GM12878 (cell line): ENCODE measurements around the gene PRKN. TPM values are rescaled to one million over a fixed set of nuclear protein-coding genes. Genes with fewer than 3 reads are reported as not detected.

Source experiments
- ATAC-seq: fragments of 200-7000 bp; cut with Tn5 transposase; 3 replicates; pipeline ENCODE4 v1.9.1; 2020; ENCODE audit warnings: mild to moderate bottlenecking, moderate library complexity
- BruUV-seq: library from RNA; stranded (reverse); fragments of 400-500 nt; replicated peaks from 2 replicates; lab custom pipeline; 2021; lab: Mats Ljungman, UMichigan
- CTCF ChIA-PET: fragments of 300-600 bp; sonication (Branson Sonifier 250); formaldehyde crosslinking; extraction: SDS; loops from one replicate; lab custom pipeline; 2021; ENCODE audit warnings: inconsistent platforms; lab: Yijun Ruan, JAX
- POLR2A ChIA-PET: fragments of 350-600 bp; formaldehyde crosslinking; extraction: SDS; loops from one replicate; lab custom pipeline; 2021; ENCODE audit warnings: inconsistent platforms; lab: Charles Lee
- RAD21 ChIA-PET: fragments of 300-600 bp; sonication (Branson Sonifier 250); formaldehyde crosslinking; loops from one replicate; lab custom pipeline; 2023; ENCODE audit warnings: antibody characterized with exemption; ENCODE audit not compliant: unreplicated experiment; lab: Charles Lee
- SMC1A ChIA-PET: fragments of 300-600 bp; sonication (Branson Sonifier 250); formaldehyde crosslinking; loops from one replicate; lab custom pipeline; 2023; ENCODE audit not compliant: unreplicated experiment, uncharacterized antibody; lab: Charles Lee
- DNase-seq: peaks from one replicate; pipeline ENCODE4 v3.0.0-alpha.2; 2011; ENCODE audit warnings: low read depth, low spot score
- FAIRE-seq: peaks from 3 replicates; lab custom pipeline; 2011; peaks lifted over from hg19 to GRCh38; lab: Jason Lieb, UNC
- H2AFZ ChIP-seq: 2 replicates; pipeline ENCODE4 v1.6.0; 2011; ENCODE audit warnings: low read depth, low read length, control low read depth; ENCODE audit not compliant: control insufficient read depth
- H3K27ac ChIP-seq: 2 replicates; pipeline ENCODE4 v1.5.1; 2011; ENCODE audit warnings: control low read depth; ENCODE audit not compliant: control insufficient read depth, insufficient read depth
- H3K27me3 ChIP-seq, 2 experiments: replicated peaks in 1 of 2; 2 replicates each; pipeline versions ENCODE4 v1.6.0 to v1.6.1; 2011; ENCODE audit warnings: low read length in 1 of 2; ENCODE audit not compliant: control insufficient read depth in 2 of 2, insufficient read depth in 2 of 2
- H3K36me3 ChIP-seq, 2 experiments: 2 replicates each; pipeline ENCODE4 v1.5.1; 2011; ENCODE audit warnings: low read length in 1 of 2; ENCODE audit not compliant: control insufficient read depth in 2 of 2, insufficient read depth in 2 of 2
- H3K4me1 ChIP-seq: 2 replicates; pipeline ENCODE4 v1.6.1; 2011; ENCODE audit warnings: mild to moderate bottlenecking, low read length, moderate library complexity, mixed read lengths; ENCODE audit not compliant: control insufficient read depth, insufficient read depth
- H3K4me2 ChIP-seq: 2 replicates; pipeline ENCODE4 v1.6.0; 2011; ENCODE audit warnings: control low read depth; ENCODE audit not compliant: control insufficient read depth, insufficient read depth
- H3K4me3 ChIP-seq: fragments of 200-600 bp; sonication (generic); 2 replicates; pipeline ENCODE4 v1.5.1; 2016
- H3K79me2 ChIP-seq: 2 replicates; pipeline ENCODE4 v1.6.0; 2011; ENCODE audit warnings: low read length; ENCODE audit not compliant: control insufficient read depth, insufficient read depth
- H3K9ac ChIP-seq: 2 replicates; pipeline ENCODE4 v1.8.0; 2011; ENCODE audit warnings: low read length, control low read depth, mixed read lengths; ENCODE audit not compliant: control insufficient read depth, insufficient read depth
- H3K9me3 ChIP-seq: replicated peaks from 3 replicates; pipeline ENCODE4 v1.5.1; 2011; ENCODE audit warnings: mild to moderate bottlenecking, low read length; ENCODE audit not compliant: control insufficient read depth, insufficient read depth
- H4K20me1 ChIP-seq: 2 replicates; pipeline ENCODE4 v1.6.0; 2011; ENCODE audit not compliant: control insufficient read depth, insufficient read depth
- ASH2L ChIP-seq: fragments of 300-600, 200-600 bp; sonication (generic); IDR thresholded peaks from 2 replicates; pipeline ENCODE4 v1.6.1; 2017; ENCODE audit warnings: low read depth, mild to moderate bottlenecking, borderline replicate concordance
- BMI1 ChIP-seq: fragments of 450-650 bp; IDR thresholded peaks from 2 replicates; pipeline ENCODE4 v1.6.1; 2016; ENCODE audit warnings: mild to moderate bottlenecking, moderate library complexity, borderline replicate concordance
- CHD2 ChIP-seq: IDR thresholded peaks from 2 replicates; pipeline ENCODE4 v1.6.1; 2011; ENCODE audit warnings: low read depth, low read length, improper control_type of control experiment, borderline replicate concordance
- GABPA ChIP-seq: IDR thresholded peaks from 2 replicates; pipeline ENCODE4 v1.6.1; 2014; ENCODE audit warnings: antibody characterized with exemption, low read depth, mild to moderate bottlenecking, inconsistent platforms
- KDM1A ChIP-seq: fragments of 200-600 bp; sonication (generic); IDR thresholded peaks from 2 replicates; pipeline ENCODE4 v1.6.1; 2016; ENCODE audit warnings: borderline replicate concordance
- MEF2A ChIP-seq: IDR thresholded peaks from 2 replicates; pipeline ENCODE4 v1.6.1; 2011; ENCODE audit warnings: low read depth, mild to moderate bottlenecking, low read length, moderate library complexity; ENCODE audit not compliant: insufficient read depth
- NFXL1 ChIP-seq: fragments of 450-650 bp; IDR thresholded peaks from 2 replicates; pipeline ENCODE4 v1.6.1; 2017; ENCODE audit warnings: antibody characterized with exemption, mild to moderate bottlenecking, borderline replicate concordance
- PAX8 ChIP-seq: fragments of 450-650 bp; IDR thresholded peaks from 2 replicates; pipeline ENCODE4 v1.6.1; 2017; ENCODE audit warnings: mild to moderate bottlenecking, moderate library complexity
- PKNOX1 ChIP-seq: fragments of 450-650 bp; IDR thresholded peaks from 2 replicates; pipeline ENCODE4 v1.6.1; 2016; ENCODE audit warnings: mild to moderate bottlenecking
- RFX5 ChIP-seq: IDR thresholded peaks from 2 replicates; pipeline ENCODE4 v1.6.1; 2011; ENCODE audit warnings: low read depth, low read length, improper control_type of control experiment
- SPI1 ChIP-seq: IDR thresholded peaks from 2 replicates; pipeline ENCODE4 v1.6.1; 2011; ENCODE audit warnings: low read depth, mild to moderate bottlenecking, low read length, moderate library complexity, borderline replicate concordance; ENCODE audit not compliant: insufficient read depth
- STAT1 ChIP-seq: fragments of 450-650 bp; conservative IDR thresholded peaks from 2 replicates; pipeline ENCODE4 v1.6.1; 2014; ENCODE audit warnings: antibody characterized with exemption, mild to moderate bottlenecking
- TBL1XR1 ChIP-seq: IDR thresholded peaks from 2 replicates; pipeline ENCODE4 v1.6.1; 2012; ENCODE audit warnings: low read depth, low read length, improper control_type of control experiment
- TCF7 ChIP-seq: IDR thresholded peaks from 2 replicates; pipeline ENCODE4 v1.6.1; 2014; ENCODE audit warnings: antibody characterized with exemption, borderline replicate concordance
- USF1 ChIP-seq: IDR thresholded peaks from 2 replicates; pipeline ENCODE4 v1.6.1; 2011; ENCODE audit warnings: borderline replicate concordance, low read depth, mild to moderate bottlenecking, moderate library complexity, mixed read lengths, low read length; ENCODE audit not compliant: insufficient read depth; ENCODE audit errors: extremely low read length
- ZBTB11 ChIP-seq: fragments of 450-650 bp; formaldehyde crosslinking; IDR thresholded peaks from 2 replicates; pipeline ENCODE4 v1.5.0; 2022; ENCODE audit warnings: mild to moderate bottlenecking, missing genetic modification characterization
- ZNF274 ChIP-seq: IDR thresholded peaks from one replicate; pipeline ENCODE4 v1.8.0; 2011; ENCODE audit not compliant: insufficient read length, insufficient read depth
- ZZZ3 ChIP-seq: IDR thresholded peaks from 2 replicates; pipeline ENCODE4 v1.6.1; 2011; ENCODE audit warnings: low read depth; ENCODE audit not compliant: control insufficient read depth, insufficient read length
- WGBS: methylation state at CpG from one replicate; pipeline ENCODE4 v1.1.6; 2016; ENCODE audit warnings: low lambda C conversion rate; ENCODE audit not compliant: insufficient replicate concordance, insufficient coverage; ENCODE audit errors: missing lambda C conversion rate; 5-methylcytosine and 5-hydroxymethylcytosine counted together
- in situ Hi-C: fragments of 300-500 bp; cut with MboI; formaldehyde crosslinking; loops from 9 replicates; pipeline ENCODE4 v1.14.3; 2018; ENCODE audit warnings: mixed read lengths
- intact Hi-C: fragments of 100-400 bp; cut with micrococcal nuclease; formaldehyde crosslinking; loops from one replicate; pipeline ENCODE4 v1.14.2; 2022; ENCODE audit not compliant: unreplicated experiment
- polyA plus RNA-seq, 11 experiments: library from polyadenylated mRNA; depleted of rRNA in 4 of 11; unstranded in 6 of 11; stranded (reverse) in 5 of 11; fragments of >200 nt; fragmentation: Nextera tagmentation in 4 of 11; fragmentation: Illumina TruSeq in 1 of 11; extraction: Ambion mirVana in 4 of 11; extraction: Trizol in 1 of 11; gene quantifications; 1 replicate in 1 of 11; 2 replicates in 10 of 11; pipeline versions ENCODE4 v1.2.1 to v1.2.3, GENCODE V29; 2011 to 2016; ENCODE audit warnings: inconsistent platforms in 2 of 11, missing spikeins in 2 of 11, low read depth in 1 of 11
- total RNA-seq, 4 experiments: library from RNA; depleted of rRNA in 3 of 4; stranded (reverse); fragments of >200 nt in 3 of 4; fragmentation: Illumina TruSeq in 1 of 4; extraction: Trizol in 1 of 4; gene quantifications; 2 replicates each; pipeline versions ENCODE4 v1.2.1 to v1.2.3, GENCODE V29; 2013 to 2021

Gene PRKN
- total and polyA plus RNA-seq, 10 of the 15 experiments (the other 5 are each of a cell fraction or from before 2014, with no cell fraction given), result 0.06 to 0.09 TPM; not detected in 8

- Histone ChIP-seq H4K20me1 (no peaks in the 10 kb centered on the region), H3K4me3 (no peak overlapping the region), H3K27ac (no peak overlapping the region), H3K9ac (no peak overlapping the region), H3K9me3 (no peaks in the 10 kb centered on the region), H3K4me1 (no peaks in the 10 kb centered on the region), H2AFZ (no peak overlapping the region), H3K27me3 (no peaks in the 10 kb centered on the region), H3K36me3 (no peaks in the 10 kb centered on the region), H3K4me2 (no peak overlapping the region), H3K79me2 (no peaks in the 10 kb centered on the region)
- TF ChIP-seq STAT1 (no peak), USF1 (no peak), NFXL1 (no peak), GABPA (no peak), BMI1 (no peak), PKNOX1 (no peak), TCF7 (no peak), RFX5 (no peak), KDM1A (no peak), CHD2 (no peak), TBL1XR1 (no peak), ZBTB11 (no peak), ASH2L (no peak), MEF2A (no peak), ZNF274 (no peak), SPI1 (no peak), ZZZ3 (no peak), PAX8 (no peak)
- no peak for ATAC-seq
- RAD21 ChIA-PET, result no interaction called here
- no peak for FAIRE-seq
- SMC1A ChIA-PET, result no interaction called here
- 0% methylated on average over 2 of the region's 2 CpGs for WGBS
- in situ Hi-C loops, result no loop called here
- CTCF ChIA-PET, result no interaction called here
- no TSS peak for BruUV-seq
- POLR2A ChIA-PET, result interaction anchor here (0.5 kb wide), 1 partner anchor 937 kb away, joined by 4 read pairs; no protein-coding TSS in a partner anchor
- intact Hi-C loops, result no loop called here
- no peak for DNase-seq
Observed at GRCh38 chr6:161463071-161463470, 1264.5 kb downstream of the PRKN start.
